ENCODE measurements around the gene DAPK1.
"Not testable (repeated sequence)": the region's sequence is repeated elsewhere in the genome, so short reads cannot be mapped to it uniquely, and the experiment has no call there.

Gene DAPK1

GRCh38 chr9:87718852-87719612 lies 221.4 kb downstream of the DAPK1 start:
- no peak for FAIRE-seq

GRCh38 chr9:87720173-87720572 lies 222.5 kb downstream of the DAPK1 start:
- no peak for FAIRE-seq

- no peak for FAIRE-seq
Measured at GRCh38 chr9:87722393-87723088, 224.9 kb downstream of the DAPK1 start.

DNA sequence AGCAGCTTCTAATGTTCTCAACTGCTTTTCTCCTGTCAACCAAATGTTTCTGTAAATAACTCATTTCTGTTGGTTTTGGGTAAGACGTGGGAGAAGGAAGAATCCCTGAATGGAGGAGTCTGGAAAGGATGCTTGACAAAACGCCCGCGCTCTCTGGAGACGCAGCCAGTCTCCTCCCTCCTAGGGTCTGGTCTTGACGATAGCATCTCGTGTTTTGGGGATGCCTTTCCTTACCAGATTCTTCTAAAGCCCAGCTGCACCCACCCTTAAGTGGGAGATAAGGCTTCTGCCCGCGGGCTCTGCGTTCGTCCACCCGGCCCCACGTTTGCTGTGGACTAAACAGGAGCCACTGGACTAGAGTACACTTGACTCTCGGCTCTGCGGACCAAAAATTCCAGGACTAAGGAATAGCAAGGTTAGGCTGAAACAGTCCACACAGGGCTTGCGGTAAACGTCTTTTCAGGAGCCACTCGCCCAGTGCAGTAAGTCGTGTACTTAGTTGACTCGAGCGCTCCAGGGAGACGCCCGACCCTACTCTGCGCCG lies 227.8 kb downstream of the DAPK1 start:
- FAIRE-seq = no peak

GRCh38 chr9:87725900-87726709 lies 228.4 kb downstream of the DAPK1 start, which contains the start of gene CTSL:
CTSL (plus strand) TSS chr9:87726119; CDS start chr9:87727604, 1,485 bp downstream.
- FAIRE-seq = no peak

GRCh38 chr9:87729246-87729645 lies 231.6 kb downstream of the DAPK1 start:
- no peak for FAIRE-seq

DNA sequence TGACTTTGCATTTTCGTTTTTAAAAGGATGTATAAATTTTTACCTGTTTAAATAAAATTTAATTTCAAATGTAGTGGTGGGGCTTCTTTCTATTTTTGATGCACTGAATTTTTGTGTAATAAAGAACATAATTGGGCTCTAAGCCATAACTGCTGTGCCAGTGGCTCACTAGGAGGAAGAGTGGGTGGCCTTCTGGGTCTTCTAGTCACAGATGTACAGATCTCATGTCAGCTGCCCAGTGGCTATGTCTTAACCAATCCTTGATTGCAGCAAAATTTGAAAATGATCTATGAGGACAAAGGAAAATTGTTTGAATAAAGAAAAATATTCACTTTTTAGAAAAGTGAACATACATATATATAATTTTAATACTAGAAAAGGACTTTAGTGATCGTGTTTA lies 233.7 kb downstream of the DAPK1 start:
- no peak for FAIRE-seq

GRCh38 chr9:87732344-87732743 lies 234.7 kb downstream of the DAPK1 start:
- no peak for FAIRE-seq

GRCh38 chr9:87732756-87733155 lies 235.1 kb downstream of the DAPK1 start:
- no peak for FAIRE-seq

GRCh38 chr9:87733273-87734052 lies 235.8 kb downstream of the DAPK1 start:
- FAIRE-seq = no peak

GRCh38 chr9:87734106-87734505 lies 236.4 kb downstream of the DAPK1 start:
- FAIRE-seq = no peak

- FAIRE-seq = no peak
Measured at GRCh38 chr9:87739546-87739945, 241.9 kb downstream of the DAPK1 start.

GRCh38 chr9:87740209-87740608 lies 242.5 kb downstream of the DAPK1 start:
- FAIRE-seq = no peak

DNA sequence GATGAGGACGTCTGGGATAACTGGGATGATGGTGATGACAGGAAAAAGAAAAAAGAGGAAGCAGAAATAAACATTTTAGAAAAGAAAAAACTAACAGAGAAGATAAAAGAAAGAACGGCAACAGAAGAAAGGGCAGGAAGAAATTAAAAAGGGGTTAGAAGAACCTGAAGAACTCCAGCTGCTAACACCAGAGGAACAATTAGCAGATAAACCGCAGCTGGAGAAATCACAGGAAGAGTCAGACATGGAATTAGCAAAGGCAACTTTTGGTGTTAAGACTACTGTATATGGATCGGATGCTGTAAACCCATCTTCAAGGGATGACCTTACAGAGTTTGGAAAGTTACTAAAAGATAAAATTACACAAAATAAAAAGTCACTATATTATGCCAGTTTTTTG lies 243.7 kb downstream of the DAPK1 start:
- FAIRE-seq = no peak

DNA sequence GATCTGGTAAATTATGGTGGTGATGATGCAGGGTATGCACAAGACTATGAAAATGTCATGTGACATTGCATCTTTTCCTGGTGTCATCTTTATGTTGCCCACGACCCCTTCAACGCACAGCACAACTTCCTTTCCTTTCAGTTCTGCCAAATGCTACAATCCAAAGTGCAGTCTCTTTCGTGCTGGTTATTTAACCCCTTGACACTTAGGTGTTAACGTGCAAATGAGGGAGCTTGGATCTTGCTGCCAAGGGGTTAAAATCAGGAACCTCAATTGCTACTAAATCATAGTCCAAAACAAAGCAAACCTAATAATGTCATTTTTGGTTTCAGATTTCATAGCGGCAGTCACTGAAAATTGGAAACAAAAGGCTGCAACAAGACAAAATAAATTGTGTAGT lies 244.2 kb downstream of the DAPK1 start:
- no peak for FAIRE-seq

DNA sequence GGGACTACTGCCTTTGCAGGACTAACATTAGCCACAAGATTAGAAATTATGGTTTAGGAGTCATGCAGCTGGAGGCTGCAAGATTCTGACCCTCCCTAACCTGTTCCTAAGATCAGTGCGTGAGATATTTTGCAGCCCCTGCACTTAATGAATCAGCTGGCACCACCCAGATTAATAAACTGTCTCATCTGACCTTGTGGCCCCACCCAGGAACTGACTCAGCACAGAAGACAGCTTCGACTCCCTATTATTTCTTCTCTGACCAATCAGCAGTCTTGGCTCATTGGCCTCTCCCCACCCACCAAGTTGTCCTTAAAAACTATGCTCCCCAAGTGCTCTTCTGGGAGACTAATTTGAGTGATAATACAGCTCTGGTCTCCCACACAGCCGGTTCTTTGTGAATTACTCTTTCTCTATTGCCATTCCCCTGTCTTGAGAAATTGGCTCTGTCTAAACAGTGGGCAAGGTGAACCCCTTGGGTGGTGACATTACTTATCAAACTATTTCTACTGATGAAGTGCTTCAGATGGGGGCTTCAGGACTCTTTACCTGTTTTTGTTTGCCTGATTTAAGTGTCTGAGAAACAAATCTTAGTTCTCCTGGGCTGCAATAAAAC lies 245.3 kb downstream of the DAPK1 start:
- FAIRE-seq = no peak

DNA sequence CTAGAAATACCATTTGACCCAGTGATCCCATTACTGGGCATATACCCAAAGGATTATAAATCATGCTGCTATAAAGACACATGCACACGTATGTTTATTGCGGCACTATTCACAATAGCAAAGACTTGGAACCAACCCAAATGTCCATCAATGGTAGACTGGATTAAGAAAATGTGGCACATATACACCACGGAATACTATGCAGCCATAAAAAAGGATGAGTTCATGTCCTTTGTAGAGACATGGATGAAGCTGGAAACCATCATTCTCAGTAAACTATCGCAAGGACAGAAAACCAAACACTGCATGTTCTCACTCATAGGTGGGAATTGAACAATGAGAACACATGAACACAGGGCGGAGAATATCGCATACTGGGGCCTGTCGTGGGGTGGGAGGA lies 246.6 kb downstream of the DAPK1 start:
- not testable (repeated sequence) for FAIRE-seq

GRCh38 chr9:87746186-87746585 lies 248.5 kb downstream of the DAPK1 start:
- no peak for FAIRE-seq

DNA sequence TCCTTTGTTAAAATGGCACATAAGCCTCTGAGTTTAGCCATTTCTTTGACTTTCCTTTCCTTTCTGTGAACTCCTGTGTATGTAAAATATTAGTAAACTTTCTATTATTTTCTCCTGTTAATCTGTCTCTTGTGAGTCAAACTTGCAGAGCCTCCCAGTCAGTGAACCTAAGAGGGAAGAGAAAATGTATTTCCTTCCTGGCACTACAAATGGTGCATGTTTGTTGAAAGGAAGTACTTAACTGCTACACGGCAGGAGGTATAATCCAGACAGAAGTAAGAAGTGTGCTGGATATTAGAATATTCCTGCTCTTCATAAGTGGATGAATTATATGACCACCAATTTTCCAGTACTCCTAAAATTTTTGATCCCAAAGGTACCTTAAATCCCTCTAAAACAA lies 251.2 kb downstream of the DAPK1 start:
- no peak for FAIRE-seq

DNA sequence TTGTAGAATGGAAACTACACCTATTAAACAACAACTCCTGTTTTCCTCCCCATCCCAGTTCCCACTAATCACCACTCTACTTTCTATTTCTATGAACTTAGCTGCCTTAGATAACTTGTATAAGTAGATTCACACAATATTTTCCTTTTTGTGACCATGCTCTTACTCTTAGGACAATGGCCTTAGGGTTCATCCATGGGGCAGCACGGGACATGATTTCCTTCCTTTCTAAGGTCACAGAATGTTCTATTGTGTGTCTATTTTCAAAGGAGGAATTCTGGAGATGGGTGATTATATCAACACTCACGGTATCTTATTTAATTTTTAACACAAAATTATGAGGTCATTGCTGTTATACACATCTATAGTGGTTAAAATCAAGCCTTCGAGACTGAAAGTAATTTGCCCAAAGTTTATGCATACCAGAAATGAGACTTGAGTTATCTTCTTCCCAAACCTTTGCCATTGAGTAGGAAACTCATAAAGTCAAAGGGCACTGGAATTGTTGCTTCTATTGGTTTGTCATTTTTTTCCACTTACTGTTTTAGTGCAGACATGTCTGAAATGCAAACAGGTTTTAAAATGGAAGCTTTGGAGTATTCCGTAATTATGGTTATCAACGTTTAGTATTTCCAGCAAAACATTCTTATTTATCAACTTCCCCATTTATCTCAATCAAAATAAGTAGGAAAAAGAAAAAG lies 251.8 kb downstream of the DAPK1 start:
- FAIRE-seq = no peak

DNA sequence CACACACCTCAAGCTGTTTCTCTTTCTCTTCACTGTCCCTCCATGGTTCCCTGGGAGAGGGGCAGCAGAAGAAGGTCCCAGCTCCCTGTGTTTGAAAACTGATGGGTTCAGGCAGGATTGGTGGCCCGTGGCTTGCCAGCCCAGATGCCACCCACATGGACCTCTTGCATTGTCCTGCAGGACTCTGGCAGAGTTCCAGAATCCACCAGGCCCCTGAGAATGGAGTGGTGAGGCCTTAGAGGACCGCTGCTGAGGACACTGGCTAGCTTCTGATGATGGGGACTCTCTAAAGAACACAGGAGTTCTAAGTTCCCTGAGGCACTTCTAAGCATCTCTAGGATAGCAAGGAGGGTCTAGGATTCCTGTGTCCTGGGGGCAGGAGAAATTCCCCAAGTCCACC lies 253.1 kb downstream of the DAPK1 start:
- FAIRE-seq = no peak
